ENCODE measurements around the gene FYCO1.

Gene FYCO1

DNA sequence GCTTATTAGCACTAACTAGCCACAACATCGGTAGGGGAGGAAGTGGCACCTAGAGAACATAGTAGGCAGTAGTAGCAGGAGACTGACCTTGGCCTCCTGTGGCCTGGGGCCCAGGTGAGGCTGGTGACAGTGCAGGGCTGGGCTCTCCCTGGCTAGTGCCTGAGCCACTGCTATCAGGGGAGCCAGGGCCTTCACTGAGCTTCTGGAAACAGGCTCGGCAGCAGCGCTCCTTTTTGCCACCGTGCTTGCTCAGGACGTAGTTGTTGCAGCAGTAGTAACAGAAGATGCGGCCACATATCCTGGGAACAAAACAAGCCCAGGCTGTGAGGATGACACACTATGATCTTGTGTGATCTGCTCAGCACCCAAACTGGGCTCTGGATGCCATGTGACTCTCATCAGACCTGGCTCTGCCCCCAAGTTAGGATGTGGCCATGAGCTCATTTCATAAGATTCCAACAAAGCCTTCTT, 37.3 kb downstream of the FYCO1 start:
- DNase-seq: no peak

DNA sequence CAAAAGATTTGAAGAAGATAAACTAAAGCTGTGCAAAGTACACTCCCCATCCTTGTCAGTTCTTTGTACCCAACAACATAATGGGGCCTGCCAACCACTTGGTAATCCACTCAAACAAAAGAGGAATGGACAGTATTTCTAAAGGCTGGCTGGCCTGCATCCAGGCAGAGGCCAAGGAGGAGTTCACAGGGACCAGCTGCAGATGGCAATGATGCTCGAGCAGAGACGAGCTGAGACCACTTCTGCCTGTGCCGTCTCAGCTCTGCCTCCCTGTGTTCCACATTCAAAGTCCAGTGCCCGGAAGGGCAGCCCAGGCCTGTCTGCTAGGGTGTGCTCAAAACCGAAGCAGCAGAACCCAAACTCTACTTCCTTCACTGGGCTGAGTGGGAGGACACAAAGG, 38.0 kb downstream of the FYCO1 start:
- DNase-seq: no peak

DNA sequence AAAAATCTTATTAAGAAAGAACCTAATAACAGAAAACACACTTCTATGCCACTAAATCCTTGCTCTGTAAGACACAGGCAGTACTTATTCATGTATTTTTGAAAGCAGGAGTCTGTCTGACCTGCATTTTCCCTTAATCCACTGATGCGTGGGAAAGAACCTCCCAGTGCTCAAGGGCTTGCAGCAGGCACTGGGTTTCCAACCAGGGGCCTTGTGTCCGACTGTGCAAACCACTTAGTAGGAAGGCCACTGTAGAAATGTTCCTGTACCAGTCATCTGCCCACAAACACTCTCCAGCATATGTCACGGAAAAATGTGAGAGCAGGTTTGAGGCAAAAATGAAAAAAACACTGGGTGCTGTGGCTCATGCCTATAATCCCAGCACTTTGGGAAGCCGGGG, 39.9 kb downstream of the FYCO1 start:
- no peak for DNase-seq

DNA sequence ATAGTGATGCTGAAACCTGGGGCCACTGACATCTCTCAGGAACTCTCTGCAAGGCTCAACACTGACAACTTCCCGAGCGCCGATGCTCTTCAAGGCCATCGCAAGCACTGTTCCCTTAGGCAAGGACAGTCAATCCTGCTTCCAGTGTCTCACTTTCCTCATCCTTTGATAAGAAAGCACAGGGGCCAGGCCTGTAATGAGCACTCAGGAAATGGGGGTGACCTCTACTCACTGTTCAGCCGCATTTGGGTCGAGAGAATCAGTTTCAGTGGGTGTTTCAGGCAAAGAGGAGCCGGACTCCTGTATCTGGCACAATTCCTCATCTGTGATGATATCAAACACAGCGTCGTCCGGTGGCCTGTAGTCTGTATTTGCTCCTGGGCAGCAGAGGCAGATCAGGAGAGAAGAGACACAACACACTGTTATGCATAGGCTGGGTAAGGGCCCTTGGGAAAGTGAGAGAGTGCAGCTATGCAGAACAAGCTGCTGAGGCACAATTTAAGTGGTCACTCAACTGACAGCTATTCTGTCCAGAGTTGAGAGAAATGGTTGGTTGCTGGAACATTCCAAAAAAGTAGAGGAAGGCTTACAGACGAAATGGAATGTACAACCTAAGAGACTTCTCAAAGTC, 40.5 kb downstream of the FYCO1 start:
- DNase-seq: no peak

DNA sequence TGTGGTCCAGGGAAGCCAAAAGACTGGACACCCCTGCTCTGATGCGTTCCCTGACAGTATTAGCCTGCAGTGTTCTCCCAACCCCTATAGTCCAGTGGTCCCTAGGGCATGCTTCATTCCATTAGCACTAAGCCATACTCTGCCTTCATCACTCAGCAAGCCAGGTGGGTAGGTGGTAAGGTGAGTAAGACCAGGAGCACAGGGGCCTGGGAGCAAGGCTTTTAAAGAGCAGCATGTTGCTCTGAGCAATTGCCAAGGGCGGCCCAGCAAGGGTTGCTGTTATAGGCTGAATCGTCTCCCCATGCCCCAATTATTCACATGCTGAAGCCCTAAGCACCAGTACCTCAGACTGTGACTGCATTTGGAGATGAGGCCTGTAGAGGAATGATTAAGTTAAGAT, 41.3 kb downstream of the FYCO1 start:
- DNase-seq: no peak

DNA sequence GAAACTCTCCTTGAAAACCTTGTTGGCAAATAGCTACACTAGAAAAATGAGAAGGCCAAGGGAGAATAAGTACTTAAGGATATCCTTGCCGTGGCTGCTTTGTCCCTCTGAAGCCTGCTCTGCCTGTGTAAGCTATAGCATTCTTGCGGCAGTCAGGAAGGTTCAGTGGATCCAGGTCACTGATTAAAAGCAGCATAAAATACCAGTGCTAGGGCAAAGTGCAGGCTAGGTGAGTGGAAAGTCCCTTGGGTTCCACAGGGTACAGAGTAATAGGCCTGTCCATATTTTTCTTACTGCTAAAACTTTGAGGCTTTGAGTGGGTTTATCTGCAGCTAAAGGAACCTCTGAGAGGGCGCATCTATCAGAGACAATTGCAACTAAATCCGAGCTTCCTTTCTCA, 42.1 kb downstream of the FYCO1 start:
- no peak for DNase-seq

DNA sequence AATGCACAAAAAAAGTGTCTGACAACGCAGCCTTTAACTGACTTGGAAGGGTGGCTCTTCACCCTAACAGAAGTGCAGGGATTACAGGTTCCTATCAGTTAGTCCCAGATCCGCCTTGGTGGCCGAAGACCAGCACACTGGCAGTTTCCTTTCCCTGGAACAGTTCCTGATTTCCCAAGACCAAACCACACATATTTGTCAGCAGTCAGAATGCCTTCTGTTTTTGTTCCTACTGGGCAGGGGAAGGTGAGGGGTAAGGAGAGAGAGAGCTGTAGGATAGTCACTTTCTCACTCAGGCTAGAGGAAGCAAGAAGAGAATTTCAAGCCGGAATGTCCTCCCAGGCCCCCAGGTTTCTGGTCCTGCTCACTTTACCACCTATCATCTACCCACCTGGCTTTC, 43.2 kb downstream of the FYCO1 start:
- DNase-seq: no peak

DNA sequence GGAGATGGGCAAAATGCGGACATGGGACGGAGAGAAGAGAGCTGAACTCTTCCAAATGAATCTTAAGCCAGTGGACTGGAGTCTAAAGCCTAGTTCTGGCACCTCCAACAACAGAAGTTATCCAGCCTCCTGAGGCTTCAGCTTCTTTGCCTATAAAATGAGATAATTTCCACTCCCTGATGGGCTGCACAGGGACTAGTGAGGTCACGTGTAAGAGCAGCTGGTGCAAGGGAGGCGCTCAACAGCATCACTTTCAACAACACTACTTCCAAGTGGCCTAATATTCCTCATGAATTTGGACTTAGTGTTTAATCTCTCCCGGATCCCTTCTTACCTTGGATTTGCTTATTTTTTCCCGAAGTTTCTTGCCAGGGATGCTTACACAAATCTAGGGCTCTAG, 43.7 kb downstream of the FYCO1 start:
- DNase-seq: no peak

DNA sequence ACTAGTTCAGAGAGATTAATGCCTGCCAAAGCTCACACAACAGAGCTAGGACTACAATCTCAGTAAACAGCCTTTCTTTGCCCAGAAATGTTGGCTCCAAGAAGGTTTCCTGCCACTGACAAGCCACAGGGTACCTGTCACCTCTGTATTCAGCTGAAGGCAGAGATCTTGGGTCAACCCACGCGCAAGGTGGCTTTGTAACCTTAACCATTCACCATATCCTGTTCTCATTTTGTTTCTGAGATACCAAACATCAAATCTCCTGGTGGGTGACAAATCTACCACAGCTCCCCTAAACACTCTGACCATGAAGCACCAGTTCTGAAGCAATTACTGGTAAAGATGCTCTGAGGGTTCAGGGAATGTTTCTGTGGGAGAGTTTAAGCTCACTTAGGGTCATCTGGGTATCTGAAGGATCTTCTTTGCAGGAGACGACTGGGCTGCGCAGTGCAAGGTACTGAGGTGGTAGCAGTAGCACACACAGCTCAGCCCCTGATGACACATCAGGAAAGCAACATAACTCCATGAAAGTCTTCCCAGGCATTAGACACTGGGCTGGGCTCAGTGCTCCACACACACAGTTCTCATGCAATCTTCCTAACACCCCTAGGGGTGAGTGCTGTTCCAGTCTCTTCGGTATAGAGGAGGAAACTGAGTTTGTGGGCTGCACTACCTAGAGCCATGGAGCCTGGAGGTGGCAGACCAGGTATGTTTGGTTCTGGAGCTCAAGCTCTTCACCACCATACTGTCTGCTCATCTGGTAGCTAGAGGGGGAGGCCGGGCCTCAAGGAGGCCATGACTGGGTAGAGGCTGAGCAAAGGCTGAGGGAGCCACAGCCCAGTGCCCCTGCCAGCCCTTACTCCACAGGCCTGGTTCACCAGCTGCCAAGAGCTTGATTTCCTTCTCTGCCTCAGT, 44.7 kb downstream of the FYCO1 start:
- DNase-seq: no peak

DNA sequence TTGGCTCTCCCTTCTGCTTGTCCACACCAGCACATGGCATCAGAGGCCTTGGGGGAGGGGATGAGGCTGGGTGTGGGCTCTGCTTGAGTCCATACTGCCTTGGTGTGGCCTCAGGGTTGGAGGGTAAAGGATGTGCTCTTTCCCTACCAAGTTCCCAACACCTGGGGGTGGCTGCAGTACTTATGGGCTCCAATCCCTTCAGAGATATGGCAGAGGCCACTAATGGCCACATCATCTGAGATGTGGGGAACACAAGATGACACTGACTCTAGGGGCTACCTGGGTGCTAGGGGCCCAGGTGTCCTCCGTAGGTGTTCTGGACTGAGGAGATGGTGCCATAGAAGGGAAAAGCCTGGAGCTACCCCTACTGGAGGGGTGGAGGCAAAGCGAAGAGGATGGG, 45.5 kb downstream of the FYCO1 start:
- DNase-seq: no peak

DNA sequence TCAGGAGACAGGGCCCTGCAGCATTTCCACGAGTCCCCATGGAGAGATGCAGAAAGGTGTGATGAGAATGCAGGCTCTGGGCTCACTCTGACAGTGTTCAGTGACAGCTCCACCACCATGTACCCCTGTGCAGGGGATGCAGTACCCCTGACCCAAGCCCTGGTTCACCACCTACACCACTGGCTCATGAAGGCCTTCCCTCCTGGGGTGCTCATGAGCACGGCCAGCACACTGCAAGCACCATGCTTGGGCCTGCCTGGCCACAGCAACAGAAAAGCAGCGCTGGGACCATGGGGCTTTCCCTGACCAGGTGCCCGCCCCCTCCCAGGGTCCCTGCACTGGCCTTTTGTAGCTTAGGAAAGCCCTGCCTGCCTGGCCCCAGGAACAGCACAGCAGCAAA, 46.2 kb downstream of the FYCO1 start:
- DNase-seq: no peak

DNA sequence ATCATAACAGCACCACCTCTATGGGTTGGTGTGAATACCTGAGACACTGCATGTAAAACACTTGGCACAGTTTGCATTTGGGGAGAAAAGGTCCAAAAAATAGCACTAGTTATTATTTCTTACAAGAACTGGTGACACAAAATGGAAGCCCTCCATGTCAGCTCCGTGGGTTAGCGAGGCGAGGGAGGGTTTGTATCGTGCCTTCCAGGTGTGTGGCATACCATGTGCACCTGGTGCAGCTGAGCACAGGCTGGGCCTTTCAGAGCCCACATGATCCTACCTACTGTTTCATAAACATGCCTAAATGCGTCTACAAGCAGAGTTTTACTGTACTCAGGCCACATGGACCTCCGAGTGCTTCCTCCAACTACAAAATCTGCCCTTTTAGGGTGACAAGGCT, 46.7 kb downstream of the FYCO1 start:
- no peak for DNase-seq

DNA sequence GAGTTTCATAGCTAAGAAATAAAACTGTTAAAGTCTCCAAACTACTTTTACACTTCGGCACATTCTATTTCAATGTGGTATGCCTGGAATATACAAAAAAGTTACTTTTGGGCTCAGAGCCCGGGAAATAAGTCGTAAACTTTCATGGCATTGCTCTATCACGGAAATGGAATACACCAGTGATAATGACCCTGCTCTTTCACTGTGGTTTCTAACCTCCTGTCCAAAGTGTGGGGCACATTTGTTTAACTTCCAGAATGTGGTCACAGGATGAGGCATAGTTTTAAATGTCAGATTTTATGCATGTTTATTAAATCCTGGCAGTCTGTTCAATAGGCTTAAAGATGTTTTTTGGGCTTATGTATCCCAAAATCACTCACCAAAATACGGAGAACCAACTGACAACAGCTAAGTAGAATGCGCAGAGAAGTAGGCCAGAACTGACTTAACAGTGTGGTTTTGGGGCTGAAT, 47.3 kb downstream of the FYCO1 start:
- DNase-seq: no peak

DNA sequence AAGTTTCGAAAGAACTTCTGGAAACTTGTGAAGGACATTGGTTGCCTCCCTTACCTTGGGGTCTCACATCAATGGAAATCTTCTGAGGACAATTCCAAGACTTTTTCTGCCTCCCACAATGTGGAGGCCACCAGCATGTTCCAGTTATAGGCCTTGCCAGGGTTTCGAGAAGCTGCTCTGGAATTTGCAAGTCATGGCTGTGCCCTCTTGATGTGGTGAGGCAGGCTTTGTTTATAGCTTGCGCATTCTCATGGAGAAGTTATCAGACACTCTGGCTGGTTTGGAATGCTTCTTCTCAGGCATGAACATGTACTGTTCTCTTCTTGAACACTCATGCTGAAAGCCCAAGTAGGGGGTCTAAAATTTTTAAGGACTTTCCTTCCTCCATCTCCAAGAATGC, 48.3 kb downstream of the FYCO1 start:
- DNase-seq: no peak

DNA sequence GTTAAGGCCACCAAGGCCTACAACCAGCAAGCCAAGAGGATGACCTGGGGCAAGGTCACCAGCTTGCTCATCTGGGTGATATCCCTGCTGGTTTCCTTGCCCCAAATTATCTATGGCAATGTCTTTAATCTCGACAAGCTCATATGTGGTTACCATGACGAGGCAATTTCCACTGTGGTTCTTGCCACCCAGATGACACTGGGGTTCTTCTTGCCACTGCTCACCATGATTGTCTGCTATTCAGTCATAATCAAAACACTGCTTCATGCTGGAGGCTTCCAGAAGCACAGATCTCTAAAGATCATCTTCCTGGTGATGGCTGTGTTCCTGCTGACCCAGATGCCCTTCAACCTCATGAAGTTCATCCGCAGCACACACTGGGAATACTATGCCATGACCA, 48.7 kb downstream of the FYCO1 start:
- no peak for DNase-seq

DNA sequence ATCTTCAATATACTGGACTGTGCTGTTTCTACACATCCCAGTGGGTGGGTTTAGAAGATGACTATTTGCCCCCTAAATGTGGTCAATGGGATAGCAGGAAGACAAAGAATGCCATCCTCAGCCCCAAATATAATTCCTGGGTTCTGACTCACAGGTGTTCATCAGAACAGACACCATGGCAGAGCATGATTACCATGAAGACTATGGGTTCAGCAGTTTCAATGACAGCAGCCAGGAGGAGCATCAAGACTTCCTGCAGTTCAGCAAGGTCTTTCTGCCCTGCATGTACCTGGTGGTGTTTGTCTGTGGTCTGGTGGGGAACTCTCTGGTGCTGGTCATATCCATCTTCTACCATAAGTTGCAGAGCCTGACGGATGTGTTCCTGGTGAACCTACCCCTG, 49.3 kb downstream of the FYCO1 start:
- no peak for DNase-seq

DNA sequence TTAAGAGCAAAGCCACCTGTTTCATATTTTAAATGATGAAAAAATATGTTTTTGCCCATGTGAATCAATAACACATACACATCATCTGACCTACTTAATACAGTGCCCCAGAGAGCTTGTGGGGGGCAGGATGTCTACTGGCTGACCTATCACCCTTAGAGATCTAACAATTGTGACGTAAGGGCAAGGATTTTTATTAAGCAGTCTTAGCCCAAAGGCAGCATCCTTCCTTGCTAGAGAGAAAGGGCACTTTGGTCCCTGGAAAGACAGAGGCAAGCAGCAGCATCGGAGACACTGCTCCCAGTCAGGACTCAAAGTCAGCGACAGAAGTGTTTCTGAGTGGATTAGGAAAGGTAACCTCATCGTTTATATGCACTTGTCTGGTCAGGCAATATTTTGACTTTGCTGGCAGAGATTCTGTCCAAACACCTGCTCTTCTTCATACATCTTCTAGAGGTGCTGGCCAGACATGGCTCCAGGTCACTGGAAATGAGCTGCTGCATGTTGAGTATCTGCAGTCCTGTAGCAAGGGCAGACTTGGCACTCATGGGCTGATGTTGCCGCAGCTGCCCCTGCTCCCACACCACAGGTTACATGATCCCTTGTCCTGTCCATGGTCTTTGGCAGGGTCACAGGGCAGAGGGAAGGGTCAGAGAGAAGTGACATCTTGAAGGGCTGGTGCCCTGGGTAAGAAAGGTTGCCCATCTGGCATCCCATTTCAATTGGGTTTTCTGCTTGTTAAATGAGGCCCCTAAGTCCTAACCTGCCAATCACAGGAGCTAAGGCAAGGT, 50.6 kb downstream of the FYCO1 start:
- DNase-seq: no peak

DNA sequence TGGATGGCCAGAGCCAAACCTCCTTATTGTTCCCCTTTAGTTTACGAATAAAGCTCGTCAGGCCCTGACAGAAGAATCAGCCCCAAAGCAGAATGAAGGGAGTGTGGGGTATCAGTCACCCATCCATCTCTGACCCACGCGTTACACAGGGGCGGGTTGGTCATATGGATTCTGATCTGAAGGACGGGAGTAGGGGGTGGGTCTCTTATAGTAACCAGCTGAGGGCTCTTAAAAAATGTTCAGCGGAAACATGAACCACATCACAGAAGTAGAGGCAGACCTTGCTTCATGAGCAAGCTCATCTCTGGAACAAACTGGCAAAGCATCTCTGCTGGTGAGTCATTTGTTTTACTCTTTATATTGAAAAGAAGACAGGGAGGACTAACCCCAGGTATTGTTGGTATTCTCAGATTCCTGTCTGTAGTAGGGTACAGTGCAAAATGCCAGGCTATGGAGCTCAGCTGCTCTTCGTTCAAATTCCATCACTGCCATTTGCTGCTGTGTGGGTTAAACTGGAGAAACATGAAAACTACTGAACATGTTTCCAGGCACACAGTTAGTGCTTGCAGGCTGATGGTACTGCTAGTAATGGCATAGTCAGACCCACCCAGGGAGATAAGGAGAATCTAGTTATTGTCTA, 52.3 kb downstream of the FYCO1 start, which contains the start of gene CXCR6:
Gene CXCR6 (plus strand): TSS at position 258 of the 640 bp plus-strand sequence. CDS start 3,018 bp downstream, outside the sequence.
- DNase-seq: peak; percentile 24

DNA sequence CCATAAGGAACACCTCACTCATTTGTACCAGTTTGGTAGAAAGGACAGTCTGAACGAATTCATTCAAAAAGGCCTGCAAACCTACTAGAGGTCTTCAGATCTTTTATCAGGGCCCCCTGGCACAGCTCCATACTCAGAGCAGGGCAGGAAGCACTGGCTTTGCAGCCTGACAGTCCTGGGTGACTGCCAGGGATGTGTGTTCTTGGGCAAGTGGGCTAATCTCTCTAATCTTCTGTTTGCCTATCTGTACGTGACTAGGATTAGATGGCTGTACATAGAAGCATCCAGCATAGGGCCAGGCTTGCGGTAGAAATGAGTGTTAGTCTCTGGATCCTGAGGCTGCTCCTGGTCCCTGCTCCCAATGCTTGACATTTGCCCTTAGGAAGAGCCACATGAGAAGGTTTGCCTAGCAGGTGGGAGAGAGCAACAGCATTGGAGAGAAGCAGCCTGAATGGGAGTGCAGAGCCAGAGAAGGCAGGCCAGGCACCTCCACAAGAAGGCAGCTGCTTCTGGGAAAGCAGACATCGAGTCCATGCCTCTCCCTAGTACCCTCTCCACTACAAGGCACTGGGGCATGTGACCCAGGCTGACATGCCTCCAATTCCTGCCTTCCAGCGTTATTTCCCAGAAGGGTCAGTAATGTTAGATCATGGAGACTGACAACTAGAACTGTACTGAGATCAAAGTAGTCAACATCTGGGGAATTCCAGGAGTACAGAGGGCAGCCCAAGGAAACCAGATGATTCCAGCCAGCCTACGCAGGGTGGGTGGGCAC, 53.4 kb downstream of the FYCO1 start:
- no peak for DNase-seq

DNA sequence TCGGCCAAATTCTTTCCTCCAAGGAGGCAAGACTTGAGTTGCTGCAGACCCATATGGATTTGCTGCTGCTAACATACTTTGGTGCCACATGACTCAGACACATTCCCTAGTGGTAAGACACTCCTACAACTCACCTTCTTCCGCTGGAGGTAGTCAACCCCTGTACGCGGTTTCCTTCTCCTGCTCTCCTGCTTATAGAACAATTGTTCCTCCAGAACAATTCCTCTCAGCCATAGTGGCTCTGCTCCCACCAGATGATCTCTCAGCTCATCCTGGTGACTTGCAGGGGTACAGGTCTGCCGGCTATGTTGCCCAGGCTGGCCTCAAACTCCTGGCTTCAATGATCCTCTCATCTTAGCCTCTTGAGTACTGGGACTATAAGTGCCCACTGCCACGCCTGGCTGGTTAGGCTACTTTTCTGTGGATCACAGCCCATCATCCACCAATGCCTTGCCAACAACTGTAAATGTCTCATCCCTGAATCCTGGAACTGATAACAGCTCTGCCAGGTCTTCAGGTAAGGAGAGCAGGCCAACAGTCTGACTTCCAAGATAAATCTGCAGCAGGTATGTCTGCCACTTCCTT, 54.8 kb downstream of the FYCO1 start:
- no peak for DNase-seq

DNA sequence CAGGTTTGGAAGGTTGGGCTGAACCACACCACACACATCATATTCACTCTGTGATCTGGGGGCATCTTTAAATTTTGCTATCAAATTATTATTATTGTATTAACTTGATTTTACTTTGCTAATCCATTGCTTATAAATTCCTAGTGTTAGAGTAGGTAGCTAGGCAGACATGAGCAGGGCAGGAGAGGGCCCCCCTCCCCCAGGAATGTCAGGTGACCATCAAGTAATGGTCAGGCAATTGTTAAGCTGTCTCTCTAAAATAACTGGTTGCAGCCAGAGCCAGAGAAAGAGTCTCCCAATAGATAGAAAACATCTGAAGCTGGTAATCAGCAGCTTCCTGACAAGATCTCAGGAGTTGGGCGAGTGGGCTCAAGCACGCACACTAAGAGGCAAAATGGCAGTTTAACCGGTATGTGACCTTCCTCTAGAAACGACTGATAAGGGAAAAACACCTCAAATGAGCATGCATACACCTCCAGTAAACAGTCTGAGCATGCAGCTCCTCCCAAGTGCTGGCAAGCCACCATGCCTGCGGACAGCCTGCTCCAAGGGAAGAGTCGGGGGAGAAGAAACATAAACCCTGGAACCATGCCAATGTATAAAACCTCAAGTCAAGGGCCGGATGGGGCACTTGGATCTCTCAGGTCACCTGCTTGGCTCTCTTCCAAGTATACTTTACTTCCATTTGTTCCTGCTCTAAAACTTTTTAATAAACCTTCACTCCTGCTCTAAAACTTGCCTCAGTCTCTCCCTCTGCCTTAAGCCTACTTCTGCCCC, 55.4 kb downstream of the FYCO1 start:
- no peak for DNase-seq

Measured in activated CD4-positive, alpha-beta T cell treated with anti-CD3 and anti-CD28 coated beads for 1 hour (primary cell).